NCI-H774 (cell line): ENCODE data around the gene TUT7.
"Not testable (repeated sequence)": the region's sequence is repeated elsewhere in the genome, so short reads cannot be mapped to it uniquely, and the experiment has no call there.

Experiments used
- DNase-seq: peaks from one replicate; lab custom pipeline; 2025; lab: John Stamatoyannopoulos, UW

The TUT7 gene

GRCh38 chr9:86354011-86354817, at the start of gene TUT7:
TUT7 (minus strand) TSS chr9:86354410; CDS start chr9:86353199, 1,211 bp downstream.
- peak; percentile 94 for DNase-seq

- no peak for DNase-seq
These were observed 48.4 kb upstream of the TUT7 start for GRCh38 chr9:86402591-86402990.

- DNase-seq: no peak
These were observed 42.2 kb upstream of the TUT7 start for GRCh38 chr9:86396412-86396811.

- DNase-seq: not testable (repeated sequence)
These were observed 36.0 kb upstream of the TUT7 start for GRCh38 chr9:86390184-86390583.

- no peak for DNase-seq
These were observed 35.4 kb upstream of the TUT7 start for GRCh38 chr9:86389628-86390027.

GRCh38 chr9:86387376-86387775, 33.2 kb upstream of the TUT7 start:
- no peak for DNase-seq

GRCh38 chr9:86383000-86383399, 28.8 kb upstream of the TUT7 start:
- not testable (repeated sequence) for DNase-seq

GRCh38 chr9:86376016-86376415, 21.8 kb upstream of the TUT7 start:
- no peak for DNase-seq

- no peak for DNase-seq
These were observed 15.6 kb upstream of the TUT7 start for GRCh38 chr9:86369810-86370209.

GRCh38 chr9:86368871-86369521, 14.8 kb upstream of the TUT7 start:
- no peak for DNase-seq

- no peak for DNase-seq
These were observed 7.0 kb upstream of the TUT7 start for GRCh38 chr9:86361176-86361575.

GRCh38 chr9:86359151-86359879, 5.1 kb upstream of the TUT7 start:
- DNase-seq: no peak

- DNase-seq: no peak
These were observed 3.0 kb upstream of the TUT7 start for GRCh38 chr9:86356871-86357866.

GRCh38 chr9:86355814-86356213, 1.6 kb upstream of the TUT7 start:
- DNase-seq: no peak

GRCh38 chr9:86354818-86355309, 654 bp upstream of the TUT7 start:
- peak; percentile 77 for DNase-seq

GRCh38 chr9:86353655-86354010, 577 bp downstream of the TUT7 start:
- DNase-seq: peak; percentile 4

- DNase-seq: no peak
These were observed 1.7 kb downstream of the TUT7 start for GRCh38 chr9:86352440-86353077.

- DNase-seq: no peak
These were observed 2.3 kb downstream of the TUT7 start for GRCh38 chr9:86351880-86352279.

- DNase-seq: no peak
These were observed 4.0 kb downstream of the TUT7 start for GRCh38 chr9:86350006-86350760.

- DNase-seq: no peak
These were observed 4.9 kb downstream of the TUT7 start for GRCh38 chr9:86349271-86349670.
